ENCODE measurements around the gene ZFTA.

- TF ChIP-seq CTCF (IDR thresholded peaks at IDR 0.05) (no peak), POLR2A (IDR thresholded peaks at IDR 0.05) (no peak)
Measured at GRCh38 chr11:63729326-63729725, 39.2 kb downstream of the ZFTA start.

Measured in Peyer's patch (tissue), 4 donors.